Measurements from ENCODE around the gene RETREG2.
A peak's percentile ranks its signal among the peaks of the same experiment; 100 is the strongest.

RETREG2 gene

GRCh38 chr2:219204425-219205164 is 26.5 kb downstream of the RETREG2 start:
- Mint-ChIP-seq H3K9me3 (no peaks in the 10 kb centered on the region), H3K36me3 (ENCODE audit: low read depth) (peaks cover 10% of the 10 kb centered on the region), H3K27me3 (ENCODE audit: low read depth) (peaks cover 7% of the 10 kb centered on the region), H3K27ac (peak overlapping the region in 1 of 3 experiments; percentile 24), H3K4me1 (peaks cover 23% of the 10 kb centered on the region), H3K4me3 (peak overlapping the region; percentile 23 to 71 (median 69))
- TF ChIP-seq CTCF (IDR thresholded peaks at IDR 0.05; ENCODE audit: unreplicated experiment in 3 of 3) = no peak

DNA sequence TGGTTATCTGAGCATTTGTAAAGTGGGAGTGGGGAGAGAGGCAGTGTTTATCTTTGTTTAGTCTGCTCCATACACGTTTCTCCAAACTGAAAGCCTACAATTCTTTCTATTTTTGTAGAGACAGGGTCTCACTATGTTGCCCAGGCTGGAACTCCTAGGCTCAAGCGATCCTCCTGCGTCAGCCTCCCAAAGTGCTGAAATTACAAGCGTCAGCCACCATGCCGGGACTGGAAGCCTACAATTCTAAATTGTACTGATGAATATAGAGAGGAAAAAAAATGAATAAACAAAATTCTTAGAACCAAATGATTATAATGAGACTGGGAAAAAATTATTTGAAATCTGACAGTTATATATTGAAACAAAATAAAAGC is 27.1 kb downstream of the RETREG2 start:
- Mint-ChIP-seq H3K4me3 (peak overlapping the region; percentile 69 to 83 (median 71)), H3K36me3 (ENCODE audit: low read depth) (peaks cover 15% of the 10 kb centered on the region), H3K27ac (peak overlapping the region in 2 of 3 experiments; percentile 24 to 52), H3K9me3 (no peaks in the 10 kb centered on the region), H3K4me1 (peaks cover 23% of the 10 kb centered on the region), H3K27me3 (ENCODE audit: low read depth) (peaks cover 7% of the 10 kb centered on the region)
- no peak for TF ChIP-seq CTCF (IDR thresholded peaks at IDR 0.05; ENCODE audit: unreplicated experiment in 3 of 3)

DNA sequence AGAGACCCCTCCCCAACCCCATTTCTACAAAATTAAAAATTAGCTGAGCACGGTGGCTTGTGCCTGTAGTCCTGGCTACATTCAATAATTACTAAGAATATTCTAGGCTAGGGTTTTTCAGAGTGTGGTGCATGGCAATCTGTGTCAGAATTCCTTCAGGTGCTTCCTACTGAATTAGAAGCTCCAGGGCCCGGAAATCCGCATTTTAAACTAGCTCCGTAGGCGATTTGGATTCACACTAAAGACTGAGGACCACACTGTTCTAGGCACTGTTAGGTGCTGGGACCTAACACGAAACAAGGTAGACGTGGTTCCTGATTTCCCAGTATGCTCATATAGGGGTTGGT is 27.9 kb downstream of the RETREG2 start:
- H3K4me1 Mint-ChIP-seq = peaks cover 23% of the 10 kb centered on the region
- peak overlapping the region; percentile 83 to 97 (median 92) for H3K4me3 Mint-ChIP-seq
- peaks cover 20% of the 10 kb centered on the region for H3K36me3 Mint-ChIP-seq (ENCODE audit: low read depth)
- H3K27me3 Mint-ChIP-seq (ENCODE audit: low read depth) = peaks cover 7% of the 10 kb centered on the region
- H3K27ac Mint-ChIP-seq = peak overlapping the region; percentile 90 to 97 (median 95)
- no peak for TF ChIP-seq CTCF (IDR thresholded peaks at IDR 0.05; ENCODE audit: unreplicated experiment in 3 of 3)
- H3K9me3 Mint-ChIP-seq = no peaks in the 10 kb centered on the region

DNA sequence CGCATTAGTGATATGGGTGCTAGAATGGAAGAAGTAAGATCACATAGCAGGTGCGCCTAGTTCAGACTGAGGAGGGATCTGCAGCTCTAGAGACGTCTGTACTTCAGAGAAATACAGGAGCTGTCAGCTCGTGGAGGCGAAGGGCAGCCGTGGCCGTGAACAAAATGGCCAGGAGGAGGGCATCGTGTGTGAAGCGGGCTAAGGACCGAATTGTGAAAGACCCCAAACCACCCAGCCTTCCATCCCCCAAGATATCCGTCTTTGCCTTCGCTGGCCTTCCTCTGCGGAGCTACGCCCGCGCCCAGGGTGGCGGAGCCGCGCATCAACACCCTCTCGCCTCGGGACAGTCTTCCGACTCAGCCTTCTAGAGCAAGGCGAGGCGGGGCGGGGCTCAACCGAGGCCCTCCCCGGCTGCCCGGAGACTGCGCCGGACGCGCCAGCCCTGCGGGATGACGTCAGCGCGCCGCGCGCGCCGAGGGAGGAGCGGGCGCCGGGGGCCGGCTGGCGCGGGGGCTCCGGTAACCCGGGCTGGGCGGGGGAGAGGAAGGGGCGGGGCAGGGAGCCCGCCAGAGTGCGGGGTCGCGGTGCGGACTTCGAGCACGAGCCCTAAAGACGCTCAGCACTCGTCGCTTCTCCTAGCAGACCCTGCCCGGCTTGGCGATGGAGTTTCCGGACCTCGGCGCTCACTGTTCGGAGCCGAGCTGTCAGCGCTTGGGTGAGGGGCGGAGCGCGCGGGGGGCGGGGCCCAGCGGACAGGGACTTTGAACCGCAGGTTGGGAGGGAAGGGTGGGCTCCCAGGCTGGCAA is 28.5 kb downstream of the RETREG2 start, which contains the start of gene ZFAND2B:
ZFAND2B (plus strand) TSS at position 455 of the 806 bp plus-strand sequence; CDS start at position 661, 206 bp downstream.
- no peaks in the 10 kb centered on the region for H3K9me3 Mint-ChIP-seq
- peak within 1 kb of the TSS; percentile 90 to 97 (median 95) for H3K27ac Mint-ChIP-seq

DNA sequence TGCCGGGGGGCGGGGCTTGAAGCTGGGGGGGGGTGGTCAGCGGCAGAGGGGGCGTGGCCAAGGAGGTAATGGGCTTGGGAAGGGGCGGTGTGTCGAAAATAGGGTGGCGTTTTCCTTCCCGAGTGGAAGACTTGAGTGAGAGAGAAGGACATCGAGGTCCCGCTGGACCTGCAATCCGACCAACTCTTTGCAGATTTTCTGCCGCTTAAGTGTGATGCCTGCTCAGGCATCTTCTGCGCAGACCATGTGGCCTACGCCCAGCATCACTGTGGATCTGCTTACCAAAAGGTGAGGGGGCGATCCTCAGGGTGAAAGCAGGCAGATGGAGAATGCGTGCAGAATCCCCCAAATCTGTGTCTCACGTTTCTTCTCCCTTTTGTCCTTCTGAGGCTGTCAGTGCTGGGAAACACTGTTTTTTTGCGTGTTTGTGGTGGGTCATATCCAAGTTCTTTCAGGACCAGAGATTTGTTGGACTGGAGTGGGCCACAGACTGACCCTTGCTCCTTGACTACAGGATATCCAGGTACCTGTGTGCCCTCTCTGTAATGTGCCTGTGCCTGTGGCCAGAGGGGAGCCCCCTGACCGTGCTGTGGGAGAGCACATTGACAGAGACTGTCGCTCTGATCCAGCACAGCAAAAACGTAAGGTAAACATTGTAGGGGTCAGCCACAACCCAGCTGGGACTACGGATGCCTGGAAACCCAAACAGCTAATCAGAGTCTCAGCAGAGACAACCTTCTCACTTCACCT is 29.2 kb downstream of the RETREG2 start:
- Mint-ChIP-seq H3K9me3 (no peaks in the 10 kb centered on the region), H3K27ac (peak overlapping the region in 2 of 3 experiments; percentile 85 to 97), H3K4me3 (peak overlapping the region; percentile 83 to 97 (median 92)), H3K4me1 (peaks cover 23% of the 10 kb centered on the region), H3K27me3 (ENCODE audit: low read depth) (peaks cover 7% of the 10 kb centered on the region), H3K36me3 (ENCODE audit: low read depth) (peaks cover 27% of the 10 kb centered on the region)
- no peak for TF ChIP-seq CTCF (IDR thresholded peaks at IDR 0.05; ENCODE audit: unreplicated experiment in 3 of 3)

More for the DNA sequence above, 28.5 kb downstream of the RETREG2 start, which contains the start of gene ZFAND2B:
- Mint-ChIP-seq H3K4me3 (peak within 1 kb of the TSS; percentile 83 to 97 (median 92)), H3K4me1 (peaks cover 23% of the 10 kb centered on the region), H3K27me3 (ENCODE audit: low read depth) (peaks cover 7% of the 10 kb centered on the region), H3K36me3 (ENCODE audit: low read depth) (peaks cover 23% of the 10 kb centered on the region)
- peak in 1 of 3 experiments; percentile 22 for TF ChIP-seq CTCF (IDR thresholded peaks at IDR 0.05; ENCODE audit: unreplicated experiment in 3 of 3)

Measured in nephron (organoid).